GM23338 (cell line): ENCODE data around the gene MAST3. TPM values are rescaled to one million over a fixed set of nuclear protein-coding genes. Genes with fewer than 3 reads are reported as not detected.

Experiments
- ATAC-seq: fragments of 200-7000 bp; cut with Tn5 transposase; 3 replicates; pipeline ENCODE4 v1.9.1; 2020
- DNase-seq: peaks from one replicate; pipeline ENCODE4 v3.0.0-alpha.2; 2015; ENCODE audit warnings: low spot score
- H2AFZ ChIP-seq: fragments of 200-600 bp; sonication (generic); 2 replicates; pipeline ENCODE4 v1.8.0; 2016; ENCODE audit warnings: antibody characterized with exemption, mild to moderate bottlenecking, moderate library complexity
- H3F3A ChIP-seq: fragments of 200-600 bp; sonication (generic); replicated peaks from 2 replicates; pipeline ENCODE4 v1.8.0; 2017; ENCODE audit warnings: antibody characterized with exemption, mixed run types, low read depth
- H3K27ac ChIP-seq: fragments of 200-600 bp; sonication (generic); 2 replicates; pipeline ENCODE4 v1.6.1; 2016; ENCODE audit warnings: low read depth
- H3K27me3 ChIP-seq: fragments of 200-600 bp; sonication (generic); 2 replicates; pipeline ENCODE4 v1.8.0; 2016; ENCODE audit warnings: mild to moderate bottlenecking, mixed run types, moderate library complexity; ENCODE audit not compliant: insufficient read depth
- H3K36me3 ChIP-seq: fragments of 200-600 bp; sonication (generic); 2 replicates; pipeline ENCODE4 v1.8.0; 2016; ENCODE audit warnings: mild to moderate bottlenecking; ENCODE audit not compliant: insufficient read depth
- H3K4me1 ChIP-seq: fragments of 200-600 bp; sonication (generic); 2 replicates; pipeline ENCODE4 v1.8.0; 2016; ENCODE audit warnings: mild to moderate bottlenecking, moderate library complexity; ENCODE audit not compliant: insufficient read depth
- H3K4me2 ChIP-seq: fragments of 200-600 bp; sonication (generic); 2 replicates; pipeline ENCODE4 v1.7.1; 2017; ENCODE audit warnings: mixed run types
- H3K4me3 ChIP-seq: fragments of 200-600 bp; sonication (generic); 2 replicates; pipeline ENCODE4 v1.6.1; 2016; ENCODE audit warnings: mixed run types
- H3K79me2 ChIP-seq: fragments of 200-600 bp; sonication (generic); replicated peaks from 2 replicates; pipeline ENCODE4 v1.8.0; 2017; ENCODE audit warnings: mild to moderate bottlenecking; ENCODE audit not compliant: insufficient read depth
- H3K9me2 ChIP-seq: fragments of 200-600 bp; sonication (generic); 2 replicates; pipeline ENCODE4 v1.8.0; 2017; ENCODE audit not compliant: insufficient read depth
- H4K20me1 ChIP-seq: fragments of 200-600 bp; sonication (generic); replicated peaks from 2 replicates; pipeline ENCODE4 v1.8.0; 2017; ENCODE audit warnings: mild to moderate bottlenecking; ENCODE audit not compliant: insufficient read depth
- H3K27ac Mint-ChIP-seq: 2 replicates; pipeline ENCODE4 v1.8.0; 2020; ENCODE audit warnings: inconsistent platforms, mild to moderate bottlenecking, moderate library complexity, mixed read lengths
- H3K27me3 Mint-ChIP-seq: 3 replicates; pipeline ENCODE4 v1.8.0; 2022; ENCODE audit warnings: low read depth, mild to moderate bottlenecking, moderate library complexity, mixed read lengths, inconsistent platforms; ENCODE audit not compliant: insufficient read depth, poor library complexity
- H3K36me3 Mint-ChIP-seq: 3 replicates; pipeline ENCODE4 v1.8.0; 2021; ENCODE audit warnings: low read depth, mild to moderate bottlenecking, inconsistent platforms, moderate library complexity, mixed read lengths
- H3K4me1 Mint-ChIP-seq: 3 replicates; pipeline ENCODE4 v1.8.0; 2020; ENCODE audit warnings: mild to moderate bottlenecking, inconsistent platforms, mixed read lengths
- H3K4me3 Mint-ChIP-seq: 3 replicates; pipeline ENCODE4 v1.8.0; 2021; ENCODE audit warnings: moderate library complexity, mild to moderate bottlenecking, inconsistent platforms, mixed read lengths
- H3K9me3 Mint-ChIP-seq: 3 replicates; pipeline ENCODE4 v1.8.0; 2020; ENCODE audit warnings: moderate library complexity, mild to moderate bottlenecking, inconsistent platforms, mixed read lengths
- CREB1 ChIP-seq: fragments of 250-450 bp; sonication (Bioruptor Pico); IDR thresholded peaks from 2 replicates; pipeline ENCODE4 v1.5.0; 2020; ENCODE audit warnings: low read depth, mild to moderate bottlenecking, moderate library complexity
- EZH2phosphoT487 ChIP-seq: fragments of 200-600 bp; sonication (generic); IDR thresholded peaks from one replicate; pipeline ENCODE4 v1.8.1; 2018; ENCODE audit warnings: antibody characterized with exemption; ENCODE audit not compliant: unreplicated experiment
- JUNB ChIP-seq: IDR thresholded peaks from one replicate; pipeline ENCODE4 v1.6.1; 2016; ENCODE audit warnings: antibody characterized with exemption; ENCODE audit not compliant: unreplicated experiment
- POLR2AphosphoS5 ChIP-seq: IDR thresholded peaks from 2 replicates; pipeline ENCODE4 v1.6.1; 2016; ENCODE audit warnings: antibody characterized with exemption, low read depth
- STAT1 ChIP-seq: IDR thresholded peaks from one replicate; pipeline ENCODE4 v1.6.1; 2016; ENCODE audit warnings: antibody characterized with exemption; ENCODE audit not compliant: unreplicated experiment
- polyA plus RNA-seq: library from polyadenylated mRNA; unstranded; fragments of >200 nt; fragmentation: Nextera tagmentation; extraction: Ambion mirVana; gene quantifications from 2 replicates; pipeline ENCODE4 v1.2.1, GENCODE V29; 2016
- total RNA-seq: library from RNA; depleted of rRNA; stranded (reverse); fragments of >200 nt; shearing (Covaris generic); gene quantifications from 2 replicates; pipeline ENCODE4 v1.2.3, GENCODE V29; 2014
- TF ChIP-seq, protein P1 (sequence below), 2 experiments: fragments of 200-600 bp in 1 of 2; sonication (generic) in 1 of 2; conservative IDR thresholded peaks; 2 replicates each; pipeline versions ENCODE4 v1.5.1 to v1.6.1; 2016 to 2017; ENCODE audit warnings: antibody characterized with exemption in 2 of 2, low read depth in 2 of 2, mild to moderate bottlenecking in 2 of 2, moderate library complexity in 1 of 2
- TF ChIP-seq, protein P2 (sequence below): IDR thresholded peaks from one replicate; pipeline ENCODE4 v1.6.1; 2018; ENCODE audit warnings: antibody characterized with exemption; ENCODE audit not compliant: unreplicated experiment
- TF ChIP-seq, protein P3 (sequence below): IDR thresholded peaks from 2 replicates; pipeline ENCODE4 v1.6.1; 2016; ENCODE audit warnings: antibody characterized with exemption

The MAST3 gene
- total and polyA plus RNA-seq, 2 experiments from 2014 or later = 5.6 to 8.8 TPM

DNA sequence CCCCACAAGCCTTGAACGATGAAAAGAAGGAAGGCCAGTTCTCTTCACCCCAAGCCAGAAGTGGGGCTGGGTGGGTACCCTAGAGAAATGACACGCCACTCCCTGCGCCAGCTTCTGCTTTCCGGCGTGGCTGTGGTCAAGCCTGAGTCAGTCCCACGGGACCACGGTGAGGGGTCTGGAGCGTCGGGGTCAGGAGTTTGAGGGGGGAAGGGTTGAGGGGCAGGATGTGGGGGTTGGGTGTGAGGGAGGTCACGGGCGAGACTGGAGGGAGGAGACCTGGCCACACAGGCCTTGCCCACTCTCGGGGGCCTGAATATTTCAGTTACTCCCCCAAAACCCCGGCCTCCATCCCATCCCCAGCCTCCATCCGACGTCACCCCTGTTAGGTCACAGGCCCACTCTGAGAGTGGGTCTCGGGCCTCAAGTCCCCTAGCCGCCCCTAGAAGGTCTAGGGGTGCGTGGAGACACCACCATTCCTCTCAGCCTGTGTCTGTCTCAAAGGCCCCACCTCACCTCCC lies 75.5 kb downstream of the MAST3 start (continued):
- TF ChIP-seq, protein P1, sequence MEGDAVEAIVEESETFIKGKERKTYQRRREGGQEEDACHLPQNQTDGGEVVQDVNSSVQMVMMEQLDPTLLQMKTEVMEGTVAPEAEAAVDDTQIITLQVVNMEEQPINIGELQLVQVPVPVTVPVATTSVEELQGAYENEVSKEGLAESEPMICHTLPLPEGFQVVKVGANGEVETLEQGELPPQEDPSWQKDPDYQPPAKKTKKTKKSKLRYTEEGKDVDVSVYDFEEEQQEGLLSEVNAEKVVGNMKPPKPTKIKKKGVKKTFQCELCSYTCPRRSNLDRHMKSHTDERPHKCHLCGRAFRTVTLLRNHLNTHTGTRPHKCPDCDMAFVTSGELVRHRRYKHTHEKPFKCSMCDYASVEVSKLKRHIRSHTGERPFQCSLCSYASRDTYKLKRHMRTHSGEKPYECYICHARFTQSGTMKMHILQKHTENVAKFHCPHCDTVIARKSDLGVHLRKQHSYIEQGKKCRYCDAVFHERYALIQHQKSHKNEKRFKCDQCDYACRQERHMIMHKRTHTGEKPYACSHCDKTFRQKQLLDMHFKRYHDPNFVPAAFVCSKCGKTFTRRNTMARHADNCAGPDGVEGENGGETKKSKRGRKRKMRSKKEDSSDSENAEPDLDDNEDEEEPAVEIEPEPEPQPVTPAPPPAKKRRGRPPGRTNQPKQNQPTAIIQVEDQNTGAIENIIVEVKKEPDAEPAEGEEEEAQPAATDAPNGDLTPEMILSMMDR (conservative IDR thresholded peaks at IDR 0.05; ENCODE audit: low read depth in 2 of 2) = no peak

DNA sequence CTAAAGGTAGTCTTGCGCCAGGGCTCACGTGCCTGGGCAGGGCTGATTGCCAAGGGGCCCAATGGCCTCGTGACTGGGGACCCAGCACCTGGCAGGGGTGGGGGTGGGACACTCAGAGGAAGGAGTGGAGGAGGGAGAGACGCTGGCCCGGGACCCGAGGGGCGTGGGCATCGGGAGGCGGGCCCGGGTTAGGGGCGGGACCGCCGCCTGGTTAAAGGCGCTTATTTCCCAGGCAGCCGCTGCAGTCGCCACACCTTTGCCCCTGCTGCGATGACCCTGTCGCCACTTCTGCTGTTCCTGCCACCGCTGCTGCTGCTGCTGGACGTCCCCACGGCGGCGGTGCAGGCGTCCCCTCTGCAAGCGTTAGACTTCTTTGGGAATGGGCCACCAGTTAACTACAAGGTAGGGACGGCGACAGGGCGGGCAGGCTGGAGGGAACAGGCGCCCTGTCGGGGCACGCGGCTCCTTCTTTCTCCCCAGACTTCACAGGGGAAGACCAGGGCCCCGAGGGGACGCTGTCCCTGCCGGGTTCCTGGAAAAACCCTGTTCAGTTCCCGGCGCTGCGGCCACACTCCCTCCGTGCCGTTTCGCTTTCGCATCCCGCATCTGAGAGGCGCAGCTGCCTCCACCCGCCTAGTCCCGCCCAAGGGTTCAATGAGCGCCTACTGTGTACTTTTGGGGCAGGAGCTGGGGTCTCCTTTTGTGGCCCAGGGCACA lies 76.2 kb downstream of the MAST3 start, which contains the start of gene IFI30:
IFI30 (plus strand) TSS at position 242 of the 717 bp plus-strand sequence; CDS start at position 271, 29 bp downstream.
- DNase-seq (peak; percentile 84), ATAC-seq (peak; percentile 86)
- Mint-ChIP-seq H3K36me3 (peaks cover 17% of the 10 kb centered on the region; the same call in 2 of the 3 replicates), H3K9me3 (no peaks in the 10 kb centered on the region), H3K27me3 (peaks cover 19% of the 10 kb centered on the region), H3K27ac (no peak within 1 kb of the TSS), H3K4me1 (peaks cover 6% of the 10 kb centered on the region), H3K4me3 (peak within 1 kb of the TSS; percentile 78)
- H3F3A ChIP-seq = peaks cover 5% of the 10 kb centered on the region
- no peaks in the 10 kb centered on the region for H4K20me1 ChIP-seq
- H3K36me3 ChIP-seq = no peaks in the 10 kb centered on the region; the same call in 1 of the 2 replicates
- H3K27me3 ChIP-seq = peaks cover 12% of the 10 kb centered on the region
- peak within 1 kb of the TSS; percentile 99 for H2AFZ ChIP-seq
- TF ChIP-seq CREB1 (CRISPR knock-in tag) (no peak), POLR2AphosphoS5 (peak; percentile 84), JUNB (no peak), STAT1 (no peak), EZH2phosphoT487 (no peak)
- TF ChIP-seq, protein P2, sequence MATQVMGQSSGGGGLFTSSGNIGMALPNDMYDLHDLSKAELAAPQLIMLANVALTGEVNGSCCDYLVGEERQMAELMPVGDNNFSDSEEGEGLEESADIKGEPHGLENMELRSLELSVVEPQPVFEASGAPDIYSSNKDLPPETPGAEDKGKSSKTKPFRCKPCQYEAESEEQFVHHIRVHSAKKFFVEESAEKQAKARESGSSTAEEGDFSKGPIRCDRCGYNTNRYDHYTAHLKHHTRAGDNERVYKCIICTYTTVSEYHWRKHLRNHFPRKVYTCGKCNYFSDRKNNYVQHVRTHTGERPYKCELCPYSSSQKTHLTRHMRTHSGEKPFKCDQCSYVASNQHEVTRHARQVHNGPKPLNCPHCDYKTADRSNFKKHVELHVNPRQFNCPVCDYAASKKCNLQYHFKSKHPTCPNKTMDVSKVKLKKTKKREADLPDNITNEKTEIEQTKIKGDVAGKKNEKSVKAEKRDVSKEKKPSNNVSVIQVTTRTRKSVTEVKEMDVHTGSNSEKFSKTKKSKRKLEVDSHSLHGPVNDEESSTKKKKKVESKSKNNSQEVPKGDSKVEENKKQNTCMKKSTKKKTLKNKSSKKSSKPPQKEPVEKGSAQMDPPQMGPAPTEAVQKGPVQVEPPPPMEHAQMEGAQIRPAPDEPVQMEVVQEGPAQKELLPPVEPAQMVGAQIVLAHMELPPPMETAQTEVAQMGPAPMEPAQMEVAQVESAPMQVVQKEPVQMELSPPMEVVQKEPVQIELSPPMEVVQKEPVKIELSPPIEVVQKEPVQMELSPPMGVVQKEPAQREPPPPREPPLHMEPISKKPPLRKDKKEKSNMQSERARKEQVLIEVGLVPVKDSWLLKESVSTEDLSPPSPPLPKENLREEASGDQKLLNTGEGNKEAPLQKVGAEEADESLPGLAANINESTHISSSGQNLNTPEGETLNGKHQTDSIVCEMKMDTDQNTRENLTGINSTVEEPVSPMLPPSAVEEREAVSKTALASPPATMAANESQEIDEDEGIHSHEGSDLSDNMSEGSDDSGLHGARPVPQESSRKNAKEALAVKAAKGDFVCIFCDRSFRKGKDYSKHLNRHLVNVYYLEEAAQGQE = no peak
- TF ChIP-seq, protein P3, sequence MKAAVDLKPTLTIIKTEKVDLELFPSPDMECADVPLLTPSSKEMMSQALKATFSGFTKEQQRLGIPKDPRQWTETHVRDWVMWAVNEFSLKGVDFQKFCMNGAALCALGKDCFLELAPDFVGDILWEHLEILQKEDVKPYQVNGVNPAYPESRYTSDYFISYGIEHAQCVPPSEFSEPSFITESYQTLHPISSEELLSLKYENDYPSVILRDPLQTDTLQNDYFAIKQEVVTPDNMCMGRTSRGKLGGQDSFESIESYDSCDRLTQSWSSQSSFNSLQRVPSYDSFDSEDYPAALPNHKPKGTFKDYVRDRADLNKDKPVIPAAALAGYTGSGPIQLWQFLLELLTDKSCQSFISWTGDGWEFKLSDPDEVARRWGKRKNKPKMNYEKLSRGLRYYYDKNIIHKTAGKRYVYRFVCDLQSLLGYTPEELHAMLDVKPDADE = no peak
- TF ChIP-seq, protein P1 (conservative IDR thresholded peaks at IDR 0.05; ENCODE audit: low read depth in 2 of 2) = no peak
- peak within 1 kb of the TSS; percentile 79 for H3K4me3 ChIP-seq
- no peaks in the 10 kb centered on the region for H3K9me2 ChIP-seq
- H3K4me2 ChIP-seq = peak within 1 kb of the TSS; percentile 92
- H3K27ac ChIP-seq = no peak within 1 kb of the TSS
- H3K79me2 ChIP-seq = no peaks in the 10 kb centered on the region
- peaks cover 4% of the 10 kb centered on the region for H3K4me1 ChIP-seq
